Uterus (tissue), 4 donors: Measurements from ENCODE around the gene TAOK3. TPM values are rescaled to one million over a fixed set of nuclear protein-coding genes. Genes with fewer than 3 reads are reported as not detected.
"Not testable (repeated sequence)": the region's sequence is repeated elsewhere in the genome, so short reads cannot be mapped to it uniquely, and the experiment has no call there.

Experiments used
- DNase-seq, 2 donors: peaks; one replicate each; pipeline ENCODE4 v3.0.0-alpha.2; 2019 to 2020
- H3K27ac ChIP-seq, 2 donors: fragments of 200-600 bp; sonication (generic); 1 replicate in 1 of 2; 2 replicates in 1 of 2; pipeline ENCODE4 v1.5.1; 2016 to 2018
- H3K27me3 ChIP-seq, 2 donors: fragments of 200-600 bp; sonication (generic); one replicate each; pipeline ENCODE4 v1.5.1; 2018 to 2019; ENCODE audit warnings: control low read depth in 1 of 2
- H3K36me3 ChIP-seq, 2 donors: fragments of 200-600 bp; sonication (generic); one replicate each; pipeline ENCODE4 v1.5.1; 2019; ENCODE audit warnings: control low read depth in 1 of 2
- H3K4me1 ChIP-seq, 2 donors: fragments of 200-600 bp; sonication (generic); one replicate each; pipeline ENCODE4 v1.5.1; 2018 to 2019; ENCODE audit warnings: control low read depth in 1 of 2
- H3K4me3 ChIP-seq, 2 donors: fragments of 200-600 bp; sonication (generic); 1 replicate in 1 of 2; 2 replicates in 1 of 2; pipeline ENCODE4 v1.5.1; 2018 to 2019; ENCODE audit warnings: mild to moderate bottlenecking in 1 of 2
- H3K9me3 ChIP-seq, 2 donors: fragments of 200-600 bp; sonication (generic); one replicate each; pipeline ENCODE4 v1.5.1; 2019; ENCODE audit warnings: control low read depth in 1 of 2
- POLR2A ChIP-seq, 2 donors: fragments of 450-650 bp; IDR thresholded peaks; one replicate each; pipeline ENCODE4 v1.6.1; 2016; ENCODE audit warnings: antibody characterized with exemption in 2 of 2, mild to moderate bottlenecking in 1 of 2, moderate library complexity in 1 of 2
- intact Hi-C: fragments of 100-400 bp; cut with DNase I; formaldehyde crosslinking; loops from one replicate; pipeline ENCODE4 v1.15.1; 2023; ENCODE audit warnings: low total_unique reads
- total RNA-seq, 4 donors: library from RNA; depleted of rRNA in 3 of 4; stranded (reverse); fragments of >200 nt in 3 of 4; gene quantifications; one replicate each; pipeline versions ENCODE4 v1.1.0 to v1.2.4, GENCODE V29; 2014 to 2023
- TF ChIP-seq, protein P1 (sequence below), 4 experiments: fragments of 200-600 bp in 2 of 4; fragments of 450-650 bp in 2 of 4; sonication (generic) in 2 of 4; IDR thresholded peaks; one replicate each; pipeline ENCODE4 v1.5.1; 2016 to 2019; ENCODE audit warnings: antibody characterized with exemption in 4 of 4, mild to moderate bottlenecking in 2 of 4, moderate library complexity in 1 of 4
- donor health status: DM: yes; HTN: yes; CAD: no.

The TAOK3 gene
- total RNA-seq, 4 donors from 2014 or later: 14.9 to 35.1 (median 24.8) TPM

DNA sequence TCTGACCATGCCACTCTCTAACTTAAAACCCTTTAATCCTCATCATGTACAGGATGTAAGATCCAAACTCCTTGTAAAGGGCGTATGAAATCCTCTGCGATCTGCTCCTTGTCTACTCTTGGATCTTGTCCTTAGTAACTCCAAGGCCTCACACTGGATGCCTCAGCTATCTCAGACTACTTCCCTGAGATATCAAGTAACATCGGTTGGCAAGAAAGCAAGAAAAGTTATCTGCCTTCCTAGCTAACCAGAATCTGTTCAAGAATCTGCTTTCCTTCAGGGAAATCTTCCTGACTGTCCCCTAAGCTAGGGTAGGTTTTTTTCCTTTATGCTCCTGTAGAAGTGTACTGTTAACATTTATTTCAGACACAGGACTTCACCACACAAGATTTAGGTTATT, 82.6 kb downstream of the TAOK3 start:
- TF ChIP-seq, protein P1, sequence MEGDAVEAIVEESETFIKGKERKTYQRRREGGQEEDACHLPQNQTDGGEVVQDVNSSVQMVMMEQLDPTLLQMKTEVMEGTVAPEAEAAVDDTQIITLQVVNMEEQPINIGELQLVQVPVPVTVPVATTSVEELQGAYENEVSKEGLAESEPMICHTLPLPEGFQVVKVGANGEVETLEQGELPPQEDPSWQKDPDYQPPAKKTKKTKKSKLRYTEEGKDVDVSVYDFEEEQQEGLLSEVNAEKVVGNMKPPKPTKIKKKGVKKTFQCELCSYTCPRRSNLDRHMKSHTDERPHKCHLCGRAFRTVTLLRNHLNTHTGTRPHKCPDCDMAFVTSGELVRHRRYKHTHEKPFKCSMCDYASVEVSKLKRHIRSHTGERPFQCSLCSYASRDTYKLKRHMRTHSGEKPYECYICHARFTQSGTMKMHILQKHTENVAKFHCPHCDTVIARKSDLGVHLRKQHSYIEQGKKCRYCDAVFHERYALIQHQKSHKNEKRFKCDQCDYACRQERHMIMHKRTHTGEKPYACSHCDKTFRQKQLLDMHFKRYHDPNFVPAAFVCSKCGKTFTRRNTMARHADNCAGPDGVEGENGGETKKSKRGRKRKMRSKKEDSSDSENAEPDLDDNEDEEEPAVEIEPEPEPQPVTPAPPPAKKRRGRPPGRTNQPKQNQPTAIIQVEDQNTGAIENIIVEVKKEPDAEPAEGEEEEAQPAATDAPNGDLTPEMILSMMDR (IDR thresholded peaks at IDR 0.05): no peak
- no peak for TF ChIP-seq POLR2A (IDR thresholded peaks at IDR 0.05)
- Histone ChIP-seq H3K4me1 (no peaks in the 10 kb centered on the region), H3K9me3 (no peaks in the 10 kb centered on the region), H3K27me3 (no peaks in the 10 kb centered on the region), H3K36me3 (no peaks in the 10 kb centered on the region), H3K4me3 (no peak overlapping the region), H3K27ac (no peak overlapping the region)
- no peak for DNase-seq
- intact Hi-C loops: no loop called here

DNA sequence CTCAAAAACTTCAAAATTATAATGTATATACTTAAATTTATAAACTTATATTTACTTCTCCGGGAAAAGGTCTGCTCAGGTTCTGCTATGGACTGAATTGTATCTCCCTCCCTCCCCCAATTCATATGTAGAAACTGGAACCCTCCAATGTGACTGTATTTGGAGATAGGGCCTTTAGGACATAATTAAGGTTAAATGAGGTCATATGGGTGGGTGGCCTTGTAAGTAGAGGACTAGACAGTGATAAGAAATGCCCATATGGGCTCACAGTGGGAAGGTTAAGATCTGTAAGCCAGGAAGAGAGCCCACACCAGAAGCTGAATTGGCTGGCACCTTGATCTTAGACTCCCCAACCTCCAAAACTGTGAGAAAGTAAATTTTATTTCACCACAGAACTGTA, 84.5 kb downstream of the TAOK3 start:
- intact Hi-C loops: no loop called here
- no peaks in the 10 kb centered on the region for H3K9me3 ChIP-seq
- no peak for DNase-seq
- H3K27ac ChIP-seq: no peak overlapping the region
- no peaks in the 10 kb centered on the region for H3K27me3 ChIP-seq
- no peak overlapping the region for H3K4me3 ChIP-seq
- H3K4me1 ChIP-seq: no peaks in the 10 kb centered on the region
- no peak for TF ChIP-seq POLR2A (IDR thresholded peaks at IDR 0.05)
- TF ChIP-seq, protein P1 (IDR thresholded peaks at IDR 0.05): no peak
- H3K36me3 ChIP-seq: no peaks in the 10 kb centered on the region

DNA sequence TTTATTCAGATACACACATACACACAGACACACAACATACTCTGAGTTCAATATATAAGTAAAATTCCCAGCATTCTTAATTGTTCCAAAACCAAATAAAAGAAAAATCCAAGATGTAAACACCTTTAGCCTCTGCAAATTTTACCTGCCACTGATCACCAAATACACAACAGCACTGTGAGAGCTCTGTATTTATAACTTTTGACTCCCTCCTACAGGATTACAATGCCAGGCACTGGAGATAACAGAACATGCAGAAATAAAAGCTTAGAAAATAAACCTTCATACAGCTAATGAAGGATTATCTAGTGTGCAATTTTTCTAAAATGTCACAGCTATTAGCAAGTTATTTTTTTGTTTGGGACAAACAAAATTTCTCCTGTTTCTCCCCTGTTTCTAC, 85.0 kb downstream of the TAOK3 start:
- Histone ChIP-seq H3K27me3 (no peaks in the 10 kb centered on the region), H3K4me1 (no peaks in the 10 kb centered on the region), H3K4me3 (no peak overlapping the region), H3K27ac (no peak overlapping the region), H3K9me3 (no peaks in the 10 kb centered on the region), H3K36me3 (no peaks in the 10 kb centered on the region)
- TF ChIP-seq POLR2A (IDR thresholded peaks at IDR 0.05): no peak
- TF ChIP-seq, protein P1 (IDR thresholded peaks at IDR 0.05): no peak
- intact Hi-C loops: no loop called here
- no peak for DNase-seq

DNA sequence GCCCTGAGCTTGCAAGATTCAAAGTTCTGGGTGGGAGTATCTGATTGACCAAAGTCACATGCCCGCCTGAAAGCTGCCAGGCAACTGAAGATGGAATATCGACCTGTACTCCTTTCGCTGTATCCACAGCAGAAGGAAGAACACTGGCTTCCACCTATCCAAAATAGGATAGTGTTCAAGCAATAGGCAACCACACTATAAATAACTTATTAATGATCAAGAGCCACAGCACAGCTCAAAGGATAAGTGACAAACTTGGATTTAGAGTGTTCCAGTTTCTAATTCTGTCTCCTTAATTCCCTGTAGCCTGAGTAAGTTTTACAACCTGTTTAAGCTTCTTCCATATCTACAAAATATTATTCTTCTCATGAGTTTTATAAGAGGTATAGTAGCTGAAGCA, 89.9 kb downstream of the TAOK3 start:
- TF ChIP-seq POLR2A (IDR thresholded peaks at IDR 0.05): no peak
- TF ChIP-seq, protein P1 (IDR thresholded peaks at IDR 0.05): no peak
- H3K36me3 ChIP-seq: no peaks in the 10 kb centered on the region
- no peak for DNase-seq

DNA sequence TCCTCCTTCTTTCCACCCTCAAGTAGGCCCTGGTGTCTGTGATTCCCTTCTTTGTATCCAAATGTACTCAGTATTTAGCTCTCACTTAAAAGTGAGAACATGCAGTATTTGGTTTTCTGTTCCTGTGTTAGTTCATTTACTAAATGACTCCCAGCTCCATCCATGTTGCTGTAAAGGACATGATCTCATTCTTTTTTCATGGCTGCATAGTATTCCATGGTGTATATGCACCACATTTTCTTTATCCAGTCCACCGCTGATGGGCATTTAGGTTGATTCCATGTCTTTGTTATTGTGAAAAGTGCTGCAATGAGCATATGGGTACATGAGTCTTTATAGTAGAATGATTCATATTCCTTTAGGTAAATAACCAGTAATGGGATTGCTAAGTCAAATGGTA, 94.4 kb downstream of the TAOK3 start:
- DNase-seq, H3K36me3 ChIP-seq, H3K4me3 ChIP-seq, H3K4me1 ChIP-seq, H3K27me3 ChIP-seq, H3K27ac ChIP-seq, intact Hi-C loops, H3K9me3 ChIP-seq: not testable (repeated sequence)

More for the DNA sequence above, 89.9 kb downstream of the TAOK3 start:
- Histone ChIP-seq H3K4me3 (no peak overlapping the region), H3K27ac (no peak overlapping the region), H3K9me3 (no peaks in the 10 kb centered on the region), H3K4me1 (no peaks in the 10 kb centered on the region), H3K27me3 (no peaks in the 10 kb centered on the region)
- intact Hi-C loops: no loop called here

DNA sequence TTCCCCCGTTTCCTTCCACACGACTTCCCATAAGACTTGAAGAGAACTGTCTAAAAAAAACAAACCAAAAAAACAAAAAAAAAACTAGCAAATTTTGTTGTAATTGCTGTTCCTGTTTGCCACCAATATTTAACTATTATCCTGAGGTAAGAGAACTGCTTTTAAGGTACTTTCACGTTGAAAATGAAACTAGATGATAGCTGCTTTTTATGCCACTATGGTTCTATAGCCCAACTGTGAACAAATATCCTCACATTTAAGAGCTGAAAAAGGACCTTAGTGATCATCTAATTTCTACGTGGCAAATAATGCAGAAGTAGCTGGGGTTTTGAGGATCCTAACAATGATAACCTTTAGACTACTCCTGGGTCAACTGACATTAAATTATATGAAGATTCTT, 98.6 kb downstream of the TAOK3 start:
- no peak for TF ChIP-seq POLR2A (IDR thresholded peaks at IDR 0.05)
- TF ChIP-seq, protein P1 (IDR thresholded peaks at IDR 0.05): no peak
- Histone ChIP-seq H3K4me1 (no peaks in the 10 kb centered on the region), H3K27ac (no peak overlapping the region), H3K9me3 (no peaks in the 10 kb centered on the region), H3K27me3 (no peaks in the 10 kb centered on the region), H3K36me3 (no peaks in the 10 kb centered on the region), H3K4me3 (no peak overlapping the region)
- intact Hi-C loops: no loop called here
- DNase-seq: no peak
